HG02884 (cell line): ENCODE data around the gene FOXP1.

Experiments used
- ATAC-seq: cut with Tn5 transposase; IDR thresholded peaks from one replicate; pipeline ENCODE4 v1.9.1; 2021; ENCODE audit warnings: mild to moderate bottlenecking, moderate library complexity; ENCODE audit not compliant: unreplicated experiment

FOXP1 gene

DNA sequence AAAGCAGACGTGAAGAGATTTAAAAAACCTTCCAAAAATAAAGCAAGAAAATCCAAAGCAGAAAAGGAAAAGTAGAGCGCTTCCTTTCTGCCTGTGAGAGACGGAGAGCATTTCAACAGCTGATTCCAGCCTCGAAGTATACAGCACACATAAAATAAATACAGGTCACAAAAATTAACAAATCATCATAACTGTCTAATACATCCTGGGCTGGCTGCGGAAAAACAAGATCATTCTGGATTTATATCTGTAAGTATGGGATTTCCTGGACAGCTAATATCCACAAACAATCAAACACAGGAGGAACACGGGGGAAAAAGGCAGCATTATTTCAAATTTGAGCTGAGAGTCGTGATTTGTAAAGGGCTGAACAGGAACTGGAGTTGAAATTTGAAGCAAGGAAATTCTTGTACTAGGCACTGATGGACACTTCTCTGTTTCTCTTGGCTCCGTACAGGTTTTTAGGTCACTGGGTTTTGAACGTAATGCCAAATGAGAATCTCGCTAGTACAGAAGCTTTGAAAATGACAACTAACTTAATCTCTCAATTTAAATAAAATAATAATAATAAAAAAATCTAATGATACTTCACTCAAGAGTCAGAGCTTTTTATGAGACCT is 577.7 kb downstream of the FOXP1 start:
- no peak for ATAC-seq

DNA sequence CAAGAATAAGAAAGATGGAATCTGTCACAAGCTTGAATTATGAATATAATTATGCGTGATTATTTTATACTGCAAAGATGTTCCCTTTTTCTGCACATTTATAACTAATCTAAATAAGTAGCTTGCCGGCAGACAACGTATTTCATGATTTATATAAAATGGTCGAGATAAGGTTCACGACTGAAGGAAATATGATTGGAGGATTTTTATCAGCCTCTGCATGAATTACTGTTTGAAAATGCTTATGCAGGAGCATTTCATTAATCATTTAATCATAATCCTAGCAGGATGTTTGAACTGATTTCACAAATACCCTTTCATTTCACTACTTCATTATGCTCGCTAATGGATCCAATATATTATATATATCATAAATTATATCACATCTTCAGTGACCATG is 580.0 kb downstream of the FOXP1 start:
- ATAC-seq: no peak

DNA sequence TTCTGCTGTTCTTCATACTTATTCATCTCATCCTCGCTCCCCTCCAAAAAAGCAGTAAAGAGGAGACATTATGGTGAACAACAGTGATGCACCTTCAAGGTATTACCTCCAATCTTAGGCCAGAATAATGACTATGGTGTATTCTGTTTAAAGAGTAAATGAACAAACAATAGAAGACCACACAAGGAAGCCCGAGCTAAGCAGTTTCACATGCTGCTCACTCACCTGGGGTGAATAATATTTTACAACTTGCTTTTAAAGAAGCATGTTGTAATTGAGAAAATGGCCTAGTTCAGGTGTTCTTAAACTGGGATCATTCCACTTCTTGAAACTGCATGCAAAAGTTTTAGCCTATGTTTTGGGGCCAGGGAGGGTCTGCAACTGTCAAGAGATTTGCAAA is 581.2 kb downstream of the FOXP1 start:
- ATAC-seq: no peak

DNA sequence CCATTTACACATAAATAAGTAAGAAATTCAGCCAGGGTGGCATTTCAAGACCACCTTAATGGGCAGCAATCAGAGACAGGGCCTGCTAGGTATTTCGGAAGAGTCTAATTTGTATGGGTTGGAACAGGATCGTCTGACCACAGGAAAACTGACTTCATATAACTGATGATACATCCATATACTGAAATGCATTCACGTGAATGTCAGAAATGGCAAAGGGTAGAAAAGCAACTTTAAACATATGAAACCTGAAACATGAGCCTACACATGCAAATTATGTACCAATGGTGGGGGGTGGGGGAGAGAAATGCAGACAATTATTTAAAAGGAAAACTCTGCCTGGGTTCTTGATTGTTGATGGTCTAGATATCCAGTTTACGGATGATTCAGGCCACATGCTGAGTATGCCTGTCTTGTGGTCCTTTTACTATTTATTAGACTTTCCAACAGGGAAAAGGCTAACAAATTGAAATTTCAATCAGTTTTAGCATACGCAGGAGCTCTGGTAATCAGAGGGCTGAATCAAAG is 582.2 kb downstream of the FOXP1 start:
- ATAC-seq: no peak

DNA sequence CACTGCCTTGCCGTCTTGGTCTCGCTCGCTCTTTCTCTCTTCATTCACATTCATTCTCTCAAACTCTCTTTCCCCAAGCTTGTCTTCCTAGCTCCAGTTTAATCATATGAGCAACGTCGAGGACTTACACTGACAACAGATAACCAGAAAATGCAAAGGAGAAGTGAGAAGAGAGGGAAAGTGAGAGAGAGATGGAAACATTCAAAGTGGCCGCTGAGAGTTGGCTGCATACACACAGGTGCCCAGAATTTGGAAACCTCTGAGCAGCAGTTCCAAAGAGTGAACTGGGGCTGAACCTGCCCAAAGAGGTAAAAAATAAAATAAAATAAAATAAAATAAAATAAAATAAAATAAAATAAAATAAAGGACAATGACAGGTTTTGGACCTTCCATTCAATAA is 583.0 kb downstream of the FOXP1 start:
- no peak for ATAC-seq

DNA sequence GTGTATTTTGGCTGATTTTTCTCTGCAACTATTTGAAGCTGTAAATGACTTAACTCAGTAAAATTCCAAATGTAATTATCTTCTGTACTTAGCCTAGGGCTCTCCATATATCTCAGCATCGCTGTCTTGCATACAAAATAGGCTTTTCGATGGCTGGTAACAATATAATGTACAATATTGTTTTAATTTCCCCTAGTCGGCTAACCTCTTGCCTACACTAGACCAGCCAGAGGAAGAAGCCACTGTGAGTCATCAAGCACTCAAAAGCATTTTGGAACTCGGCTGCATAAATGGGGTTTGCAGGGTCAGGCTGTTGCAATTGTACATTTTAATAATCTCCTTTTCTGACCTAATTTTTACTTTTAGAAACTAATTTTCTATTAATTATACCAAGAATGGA is 583.8 kb downstream of the FOXP1 start:
- ATAC-seq: no peak

- no peak for ATAC-seq
These were observed 587.4 kb downstream of the FOXP1 start for GRCh38 chr3:70996082-70996481.

GRCh38 chr3:70994644-70995043 is 588.9 kb downstream of the FOXP1 start:
- no peak for ATAC-seq

GRCh38 chr3:70992562-70993204 is 590.8 kb downstream of the FOXP1 start:
- no peak for ATAC-seq

DNA sequence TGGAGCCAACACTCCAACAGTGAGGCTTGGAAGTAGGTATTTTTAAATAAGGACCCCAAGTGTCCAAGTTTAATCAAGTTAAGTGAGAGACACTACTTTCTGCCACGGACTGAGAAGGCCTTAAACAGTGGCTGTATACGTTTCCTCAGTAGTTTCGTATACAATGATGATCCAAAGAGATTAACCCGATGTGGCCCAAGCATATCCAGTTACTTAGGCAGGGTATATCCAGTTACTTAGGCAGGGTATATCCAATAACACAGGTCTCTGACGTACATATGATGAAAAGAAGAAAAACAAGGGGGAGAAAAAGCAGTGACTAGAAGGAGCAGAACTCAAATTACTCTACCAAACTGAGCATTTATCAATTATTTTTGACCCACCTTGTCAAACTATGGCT is 591.4 kb downstream of the FOXP1 start:
- no peak for ATAC-seq

- ATAC-seq: no peak
These were observed 592.8 kb downstream of the FOXP1 start for GRCh38 chr3:70990723-70991122.

DNA sequence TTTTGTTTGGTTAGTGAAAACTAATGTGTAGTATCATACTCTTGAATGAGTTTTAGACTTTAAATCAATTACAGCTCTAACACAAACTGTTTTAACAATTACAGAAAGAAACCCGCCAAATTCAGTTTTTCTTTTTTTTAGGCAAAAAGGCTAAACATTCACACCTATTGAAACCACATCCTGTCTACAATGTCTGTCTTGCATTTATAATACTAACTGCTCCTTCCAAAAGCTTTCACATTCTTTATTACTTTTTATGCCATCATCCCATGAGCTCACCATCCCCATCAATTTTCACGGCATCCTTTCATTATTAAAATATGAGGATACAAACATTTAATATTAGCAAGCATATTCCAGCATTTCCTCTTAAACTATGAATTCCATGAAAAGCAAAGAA is 593.3 kb downstream of the FOXP1 start:
- ATAC-seq: no peak

- ATAC-seq: no peak
These were observed 594.4 kb downstream of the FOXP1 start for GRCh38 chr3:70989174-70989573.

DNA sequence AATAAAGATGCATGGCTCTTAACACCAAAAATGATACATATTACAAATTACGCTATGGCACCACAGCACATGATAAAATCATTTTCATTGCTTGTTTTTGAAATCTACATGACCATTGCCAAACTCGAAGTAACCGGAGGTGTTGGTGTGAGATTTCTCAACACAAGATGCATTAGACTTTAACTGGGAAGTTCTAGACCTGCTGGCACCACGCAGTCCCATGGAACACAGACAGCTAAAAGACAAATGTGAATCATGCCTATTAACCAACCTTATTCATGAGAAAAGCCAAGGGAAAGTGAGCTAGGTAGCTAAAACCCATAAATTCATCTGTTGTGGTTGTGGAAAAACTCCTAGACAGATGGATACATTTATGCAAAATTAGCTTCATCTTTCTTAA is 595.4 kb downstream of the FOXP1 start:
- no peak for ATAC-seq

DNA sequence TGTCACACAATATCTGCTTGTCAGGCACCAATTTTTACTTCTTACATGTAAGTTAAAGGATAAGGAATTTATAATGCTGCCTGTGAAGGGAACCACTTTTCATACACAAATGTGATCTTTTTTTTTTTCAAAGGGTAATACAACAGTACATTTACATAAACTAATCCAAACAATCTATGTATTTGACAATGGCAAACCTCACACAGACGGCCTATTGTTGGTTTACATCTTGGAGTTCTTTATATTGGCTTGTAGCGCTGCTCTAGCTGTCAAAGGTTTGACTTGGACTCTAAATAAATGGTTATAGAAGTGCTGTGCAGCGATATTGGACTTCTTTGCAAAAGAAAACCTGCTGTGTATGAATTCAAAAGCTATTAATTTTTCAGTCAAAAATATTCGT is 598.0 kb downstream of the FOXP1 start:
- ATAC-seq: no peak

- no peak for ATAC-seq
These were observed 598.6 kb downstream of the FOXP1 start for GRCh38 chr3:70984776-70985482.

DNA sequence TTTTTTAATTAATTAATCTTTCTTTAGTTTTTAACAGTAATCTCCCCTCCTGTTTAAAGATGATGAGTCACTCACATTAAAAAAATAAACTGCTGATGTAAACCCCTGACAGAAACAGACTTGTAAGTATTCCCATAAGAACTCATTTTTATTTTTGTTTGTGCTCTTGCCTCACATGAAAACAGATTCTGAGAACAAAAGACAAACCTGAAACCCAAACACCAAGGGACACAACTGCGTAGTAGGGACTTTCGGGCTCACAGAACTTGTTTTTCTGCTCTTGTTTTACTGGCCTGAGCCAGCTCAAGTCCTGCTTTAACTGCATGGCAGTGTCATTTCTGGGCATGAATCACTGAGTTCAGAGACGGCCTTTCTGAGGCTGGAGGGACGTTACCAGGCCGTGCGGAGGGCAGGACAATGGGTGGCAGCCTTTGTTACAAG is 600.8 kb downstream of the FOXP1 start:
- ATAC-seq: no peak

DNA sequence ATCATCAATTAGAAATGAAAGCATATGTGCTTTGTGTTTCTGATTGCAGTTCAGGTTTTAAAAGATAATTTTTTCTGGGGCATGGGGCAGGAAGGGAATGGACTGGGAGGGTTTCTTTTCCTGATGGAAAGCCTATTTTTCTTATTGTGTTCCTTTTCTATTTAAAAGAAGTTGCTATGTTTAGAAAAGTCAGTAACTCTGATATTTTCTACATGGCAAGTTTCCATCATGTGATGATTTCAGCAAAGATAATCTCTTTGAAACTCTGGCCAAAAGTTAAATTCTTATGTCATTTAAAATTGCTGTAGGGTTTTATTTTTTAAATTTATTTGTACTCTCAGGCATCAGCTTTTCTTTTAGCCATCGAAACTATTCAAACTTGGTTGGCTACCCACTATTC is 601.2 kb downstream of the FOXP1 start:
- no peak for ATAC-seq

DNA sequence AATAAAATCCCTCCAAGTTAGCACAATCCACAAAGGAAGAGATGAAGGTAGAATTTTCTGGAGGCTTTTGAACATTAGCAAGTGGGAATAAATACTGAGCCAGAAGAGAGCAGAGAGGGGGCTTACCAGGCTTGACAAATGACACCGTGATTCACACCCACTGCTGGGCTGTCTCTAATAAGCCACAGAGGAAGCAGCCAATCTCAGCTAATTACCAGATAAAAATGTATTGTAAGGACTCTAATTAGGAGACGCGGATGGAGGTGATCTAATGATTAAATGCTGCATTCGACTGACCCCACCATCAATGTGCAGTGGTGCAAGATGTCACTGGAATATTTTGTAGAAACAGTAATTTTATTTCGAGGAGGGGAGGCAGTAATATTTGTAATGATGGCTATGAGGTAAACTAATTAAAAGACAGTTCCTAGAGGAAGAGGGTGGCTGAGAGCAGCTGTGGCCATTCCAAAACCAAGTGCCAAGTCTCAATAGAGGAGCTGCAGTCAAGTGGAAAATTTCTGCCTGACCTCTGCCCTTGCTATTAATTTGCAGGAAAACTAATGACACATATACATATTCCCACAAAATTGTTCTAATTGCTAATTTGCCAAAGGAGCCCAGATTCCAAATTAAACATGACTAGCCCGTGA is 602.2 kb downstream of the FOXP1 start:
- no peak for ATAC-seq

DNA sequence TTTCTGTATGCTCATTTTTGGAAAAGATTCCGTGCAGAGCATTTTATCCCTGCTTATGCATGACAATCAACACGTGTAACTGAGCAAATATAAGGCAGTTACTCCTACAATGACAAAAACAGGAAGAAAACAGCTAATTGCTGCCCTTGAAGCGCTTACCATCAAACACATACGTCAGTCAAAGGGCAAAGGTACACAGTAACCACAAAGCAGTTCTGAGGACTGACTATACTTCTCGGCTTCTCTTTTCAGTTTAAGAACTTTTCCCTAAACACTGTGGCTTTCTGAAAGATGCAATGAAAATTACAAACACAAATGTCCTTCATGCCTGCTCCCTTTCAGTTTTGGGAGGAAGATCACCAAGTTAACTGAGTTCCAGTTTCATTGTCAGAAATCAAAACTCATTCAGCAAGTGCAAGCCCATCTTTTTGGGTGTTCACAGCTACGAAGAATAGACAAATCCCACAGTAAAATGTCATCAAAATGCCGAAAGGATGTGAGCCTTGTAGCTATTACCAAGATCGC is 602.8 kb downstream of the FOXP1 start:
- ATAC-seq: no peak

GRCh38 chr3:70979983-70980645 is 603.4 kb downstream of the FOXP1 start:
- ATAC-seq: no peak
